WTC11 (cell line): ENCODE data around the gene RHOT2.

Experiments used
- CBFB ChIP-seq: sonication (generic); formaldehyde crosslinking; IDR thresholded peaks from 2 replicates; pipeline ENCODE4 v1.8.1; 2022; ENCODE audit warnings: mild to moderate bottlenecking, low read depth, missing genetic modification reagents
- CTCF ChIP-seq: fragments of 200-600 bp; IDR thresholded peaks from 2 replicates; pipeline ENCODE4 v1.8.0; 2022; ENCODE audit warnings: antibody characterized with exemption
- FOXP4 ChIP-seq: sonication (generic); formaldehyde crosslinking; IDR thresholded peaks from 2 replicates; pipeline ENCODE4 v1.8.0; 2022; ENCODE audit warnings: mild to moderate bottlenecking, missing genetic modification reagents
- HMGA2 ChIP-seq: fragments of 250-450 bp; sonication (Bioruptor Pico); IDR thresholded peaks from 2 replicates; pipeline ENCODE4 v1.4.0; 2021; ENCODE audit warnings: mild to moderate bottlenecking, moderate library complexity
- JUN ChIP-seq: sonication (generic); formaldehyde crosslinking; IDR thresholded peaks from 2 replicates; pipeline ENCODE4 v1.8.0; 2023; ENCODE audit warnings: mild to moderate bottlenecking, missing genetic modification reagents
- KAT7 ChIP-seq: sonication (generic); formaldehyde crosslinking; IDR thresholded peaks from 2 replicates; pipeline ENCODE4 v1.8.1; 2023; ENCODE audit warnings: missing genetic modification reagents, mild to moderate bottlenecking, borderline replicate concordance
- PREB ChIP-seq: sonication (generic); formaldehyde crosslinking; IDR thresholded peaks from 2 replicates; pipeline ENCODE4 v1.8.1; 2022; ENCODE audit warnings: mild to moderate bottlenecking, missing genetic modification reagents, moderate library complexity, borderline replicate concordance
- SMAD3 ChIP-seq: sonication (generic); formaldehyde crosslinking; IDR thresholded peaks from 2 replicates; pipeline ENCODE4 v1.8.0; 2022; ENCODE audit warnings: missing genetic modification reagents, mild to moderate bottlenecking, borderline replicate concordance
- STAT6 ChIP-seq: sonication (generic); formaldehyde crosslinking; conservative IDR thresholded peaks from 2 replicates; pipeline ENCODE4 v1.8.1; 2023; ENCODE audit warnings: mild to moderate bottlenecking, low read depth, missing genetic modification reagents, moderate library complexity
- USF2 ChIP-seq: sonication (generic); formaldehyde crosslinking; IDR thresholded peaks from 2 replicates; pipeline ENCODE4 v1.8.1; 2023; ENCODE audit warnings: mild to moderate bottlenecking, missing genetic modification reagents, moderate library complexity
- ZNF317 ChIP-seq: sonication (generic); formaldehyde crosslinking; IDR thresholded peaks from 2 replicates; pipeline ENCODE4 v1.8.1; 2023; ENCODE audit warnings: low read depth, mild to moderate bottlenecking, moderate library complexity, missing genetic modification reagents, borderline replicate concordance
- ZSCAN18 ChIP-seq: fragments of 250-450 bp; sonication (Bioruptor Pico); IDR thresholded peaks from 2 replicates; pipeline ENCODE4 v2.1.2; 2022; ENCODE audit warnings: mild to moderate bottlenecking, moderate library complexity

GRCh38 chr16:660132-660458, 7.8 kb upstream of the RHOT2 start:
- TF ChIP-seq CTCF: no peak
- no peak for TF ChIP-seq HMGA2 (CRISPR knock-in tag)
- TF ChIP-seq JUN (CRISPR knock-in tag): no peak
- no peak for TF ChIP-seq USF2 (CRISPR knock-in tag)
- no peak for TF ChIP-seq SMAD3 (CRISPR knock-in tag)
- no peak for TF ChIP-seq ZNF317
- TF ChIP-seq KAT7 (CRISPR knock-in tag): no peak
- no peak for TF ChIP-seq ZSCAN18 (CRISPR knock-in tag)
- no peak for TF ChIP-seq FOXP4 (CRISPR knock-in tag)
- no peak for TF ChIP-seq PREB (CRISPR knock-in tag)
- TF ChIP-seq CBFB (CRISPR knock-in tag): no peak
- no peak for TF ChIP-seq STAT6 (CRISPR knock-in tag)
